CD14-positive monocyte (primary cell): ENCODE measurements around the gene NCOA6. TPM values are rescaled to one million over a fixed set of nuclear protein-coding genes. Genes with fewer than 3 reads are reported as not detected.

Source experiments
- DNase-seq, 3 donors: peaks; one replicate each; pipeline ENCODE4 v3.0.0-alpha.2; 2011 to 2022
- H2AFZ ChIP-seq: 2 replicates; pipeline ENCODE4 v1.6.0; 2012; ENCODE audit warnings: mild to moderate bottlenecking, low read depth, low read length, inconsistent platforms; ENCODE audit not compliant: insufficient read depth, poor library complexity, severe bottlenecking
- H3K27ac ChIP-seq, 2 donors: 1 replicate in 1 of 2; 2 replicates in 1 of 2; pipeline ENCODE4 v1.5.1; 2012 to 2013; ENCODE audit warnings: low read length in 2 of 2, control low read depth in 1 of 2, inconsistent platforms in 1 of 2, low read depth in 1 of 2, mild to moderate bottlenecking in 1 of 2
- H3K27me3 ChIP-seq, 2 donors: one replicate each; pipeline versions ENCODE4 v1.6.0 to v1.6.1; 2011 to 2013; ENCODE audit warnings: low read length in 2 of 2; ENCODE audit not compliant: control insufficient read depth in 2 of 2, insufficient read depth in 2 of 2
- H3K36me3 ChIP-seq, 2 donors: replicated peaks in 1 of 2; 1 replicate in 1 of 2; 2 replicates in 1 of 2; pipeline versions ENCODE4 v1.5.1 to v1.6.1; 2012 to 2013; ENCODE audit warnings: low read length in 2 of 2, control low read depth in 1 of 2, inconsistent platforms in 1 of 2, mild to moderate bottlenecking in 1 of 2; ENCODE audit not compliant: insufficient read depth in 2 of 2, control insufficient read depth in 1 of 2
- H3K4me1 ChIP-seq, 2 donors: 1 replicate in 1 of 2; 2 replicates in 1 of 2; pipeline versions ENCODE4 v1.5.1 to v1.6.1; 2012 to 2013; ENCODE audit warnings: low read length in 2 of 2, control low read depth in 1 of 2, inconsistent platforms in 1 of 2, mild to moderate bottlenecking in 1 of 2, moderate library complexity in 1 of 2; ENCODE audit not compliant: insufficient read depth in 2 of 2, control insufficient read depth in 1 of 2
- H3K4me2 ChIP-seq: replicated peaks from 2 replicates; pipeline ENCODE3; 2012; ENCODE audit warnings: low read length, moderate library complexity, mild to moderate bottlenecking; ENCODE audit not compliant: poor library complexity, severe bottlenecking; ENCODE audit errors: extremely low read depth
- H3K4me3 ChIP-seq, 3 experiments: fragments of 200-600 bp in 1 of 3; sonication (generic) in 1 of 3; replicated peaks in 1 of 3; 1 replicate in 2 of 3; 2 replicates in 1 of 3; pipeline ENCODE4 v1.5.1; 2011 to 2013; ENCODE audit warnings: low read length in 3 of 3, mild to moderate bottlenecking in 3 of 3, control low read depth in 2 of 3, low read depth in 2 of 3, inconsistent platforms in 1 of 3, moderate library complexity in 1 of 3
- H3K79me2 ChIP-seq: 2 replicates; pipeline ENCODE4 v1.6.0; 2012; ENCODE audit warnings: mild to moderate bottlenecking, control low read depth, inconsistent platforms, low read length, moderate library complexity; ENCODE audit not compliant: insufficient read depth
- H3K9ac ChIP-seq: 2 replicates; pipeline ENCODE4 v1.6.0; 2017; ENCODE audit warnings: low read length, mild to moderate bottlenecking; ENCODE audit not compliant: insufficient read depth, poor library complexity, severe bottlenecking
- H3K9me3 ChIP-seq, 2 donors: replicated peaks in 1 of 2; 1 replicate in 1 of 2; 2 replicates in 1 of 2; pipeline versions ENCODE4 v1.5.1 to v1.6.1; 2012 to 2013; ENCODE audit warnings: low read length in 2 of 2, control low read depth in 1 of 2; ENCODE audit not compliant: control insufficient read depth in 1 of 2, insufficient read depth in 1 of 2
- H4K20me1 ChIP-seq: 2 replicates; pipeline ENCODE4 v1.6.0; 2012; ENCODE audit warnings: mild to moderate bottlenecking, low read length, control low read depth, moderate library complexity; ENCODE audit not compliant: insufficient read depth
- H3K27ac Mint-ChIP-seq, 7 donors: one replicate each; pipeline ENCODE4 v1.8.0; 2020; ENCODE audit warnings: mild to moderate bottlenecking in 7 of 7, mixed read lengths in 7 of 7, moderate library complexity in 6 of 7, inconsistent platforms in 2 of 7
- H3K27me3 Mint-ChIP-seq, 3 donors: one replicate each; pipeline ENCODE4 v1.8.0; 2021 to 2022; ENCODE audit warnings: low read depth in 3 of 3, mild to moderate bottlenecking in 3 of 3, mixed read lengths in 3 of 3, moderate library complexity in 3 of 3, inconsistent platforms in 1 of 3
- H3K36me3 Mint-ChIP-seq, 2 donors: one replicate each; pipeline ENCODE4 v1.8.0; 2020; ENCODE audit warnings: mixed read lengths in 2 of 2, inconsistent platforms in 1 of 2, mild to moderate bottlenecking in 1 of 2
- H3K4me1 Mint-ChIP-seq: one replicate; pipeline ENCODE4 v1.8.0; 2020; ENCODE audit warnings: mild to moderate bottlenecking, mixed read lengths
- H3K4me3 Mint-ChIP-seq, 2 donors: one replicate each; pipeline ENCODE4 v1.8.0; 2020; ENCODE audit warnings: mild to moderate bottlenecking in 2 of 2, mixed read lengths in 2 of 2, moderate library complexity in 1 of 2
- H3K9me3 Mint-ChIP-seq, 7 donors: one replicate each; pipeline ENCODE4 v1.8.0; 2020 to 2022; ENCODE audit warnings: mixed read lengths in 7 of 7, mild to moderate bottlenecking in 6 of 7, moderate library complexity in 6 of 7, inconsistent platforms in 2 of 7
- WGBS: methylation state at CpG from one replicate; pipeline ENCODE4 v1.1.5; 2013; ENCODE audit warnings: missing lambda C conversion rate; ENCODE audit not compliant: insufficient coverage; 5-methylcytosine and 5-hydroxymethylcytosine counted together
- intact Hi-C, 2 donors: fragments of 100-400 bp; cut with micrococcal nuclease; formaldehyde crosslinking; loops; one replicate each; pipeline versions ENCODE4 v1.15.0 to v1.15.1; 2023
- polyA plus RNA-seq, 3 donors: library from polyadenylated mRNA; depleted of rRNA in 1 of 3; unstranded in 2 of 3; stranded (reverse) in 1 of 3; fragments of 300-500 nt in 2 of 3; fragments of >200 nt in 1 of 3; fragmentation: Illumina TruSeq in 2 of 3; gene quantifications; 1 replicate in 2 of 3; 2 replicates in 1 of 3; pipeline ENCODE4 v1.2.3, GENCODE V29; 2012 to 2021
- TF ChIP-seq, protein P1 (sequence below): fragments of 200-600 bp; IDR thresholded peaks from one replicate; pipeline ENCODE4 v1.8.0; 2022; ENCODE audit warnings: antibody characterized with exemption, mild to moderate bottlenecking

Gene NCOA6
- polyA plus RNA-seq, 3 donors, result 2.8 to 19.0 (median 3.9) TPM

DNA sequence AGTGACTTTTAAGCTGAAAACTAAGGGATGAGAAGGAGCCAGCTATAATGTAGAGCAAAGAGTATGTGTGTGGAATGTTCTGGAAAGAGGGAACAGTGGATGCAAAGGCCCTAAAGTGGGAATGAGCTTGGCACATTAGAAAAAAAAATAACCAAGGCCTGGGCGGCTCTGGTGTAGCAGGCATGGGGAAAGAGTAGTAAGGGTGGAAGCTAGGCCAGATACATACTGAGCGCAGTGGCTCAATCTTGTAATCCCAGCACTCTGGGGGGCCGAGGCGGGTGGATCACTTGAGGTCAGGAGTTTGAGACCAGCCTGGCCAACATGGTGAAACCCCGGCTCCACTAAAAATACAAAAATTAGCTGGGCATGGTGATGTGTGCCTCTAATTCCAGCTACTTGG lies 38.8 kb upstream of the NCOA6 start:
- peak overlapping the region in 1 of 7 donors; percentile 6 for H3K27ac Mint-ChIP-seq
- peaks cover 3 to 7% of the 10 kb centered on the region in 2 donors for H3K36me3 Mint-ChIP-seq
- 100% methylated on average over 4 of the region's 5 CpGs for WGBS
- Histone ChIP-seq H3K9me3 (no peaks in the 10 kb centered on the region), H3K36me3 (no peaks in the 10 kb centered on the region), H3K4me2 (no peak overlapping the region), H2AFZ (no peak overlapping the region), H3K4me1 (peaks cover 3 to 4% of the 10 kb centered on the region in 2 donors), H3K4me3 (no peak overlapping the region), H3K27ac (no peak overlapping the region), H4K20me1 (no peaks in the 10 kb centered on the region), H3K27me3 (no peaks in the 10 kb centered on the region), H3K79me2 (no peaks in the 10 kb centered on the region), H3K9ac (no peak overlapping the region)
- DNase-seq, result no peak
- H3K4me3 Mint-ChIP-seq, result no peak overlapping the region
- TF ChIP-seq, protein P1, sequence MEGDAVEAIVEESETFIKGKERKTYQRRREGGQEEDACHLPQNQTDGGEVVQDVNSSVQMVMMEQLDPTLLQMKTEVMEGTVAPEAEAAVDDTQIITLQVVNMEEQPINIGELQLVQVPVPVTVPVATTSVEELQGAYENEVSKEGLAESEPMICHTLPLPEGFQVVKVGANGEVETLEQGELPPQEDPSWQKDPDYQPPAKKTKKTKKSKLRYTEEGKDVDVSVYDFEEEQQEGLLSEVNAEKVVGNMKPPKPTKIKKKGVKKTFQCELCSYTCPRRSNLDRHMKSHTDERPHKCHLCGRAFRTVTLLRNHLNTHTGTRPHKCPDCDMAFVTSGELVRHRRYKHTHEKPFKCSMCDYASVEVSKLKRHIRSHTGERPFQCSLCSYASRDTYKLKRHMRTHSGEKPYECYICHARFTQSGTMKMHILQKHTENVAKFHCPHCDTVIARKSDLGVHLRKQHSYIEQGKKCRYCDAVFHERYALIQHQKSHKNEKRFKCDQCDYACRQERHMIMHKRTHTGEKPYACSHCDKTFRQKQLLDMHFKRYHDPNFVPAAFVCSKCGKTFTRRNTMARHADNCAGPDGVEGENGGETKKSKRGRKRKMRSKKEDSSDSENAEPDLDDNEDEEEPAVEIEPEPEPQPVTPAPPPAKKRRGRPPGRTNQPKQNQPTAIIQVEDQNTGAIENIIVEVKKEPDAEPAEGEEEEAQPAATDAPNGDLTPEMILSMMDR, result no peak
- H3K27me3 Mint-ChIP-seq, result peaks cover 0 to 1% (median 0%) of the 10 kb centered on the region in 3 donors
- H3K4me1 Mint-ChIP-seq, result peaks cover 5% of the 10 kb centered on the region
- H3K9me3 Mint-ChIP-seq, result peaks cover 0 to 1% (median 0%) of the 10 kb centered on the region in 7 donors
- intact Hi-C loops, result no loop called here

DNA sequence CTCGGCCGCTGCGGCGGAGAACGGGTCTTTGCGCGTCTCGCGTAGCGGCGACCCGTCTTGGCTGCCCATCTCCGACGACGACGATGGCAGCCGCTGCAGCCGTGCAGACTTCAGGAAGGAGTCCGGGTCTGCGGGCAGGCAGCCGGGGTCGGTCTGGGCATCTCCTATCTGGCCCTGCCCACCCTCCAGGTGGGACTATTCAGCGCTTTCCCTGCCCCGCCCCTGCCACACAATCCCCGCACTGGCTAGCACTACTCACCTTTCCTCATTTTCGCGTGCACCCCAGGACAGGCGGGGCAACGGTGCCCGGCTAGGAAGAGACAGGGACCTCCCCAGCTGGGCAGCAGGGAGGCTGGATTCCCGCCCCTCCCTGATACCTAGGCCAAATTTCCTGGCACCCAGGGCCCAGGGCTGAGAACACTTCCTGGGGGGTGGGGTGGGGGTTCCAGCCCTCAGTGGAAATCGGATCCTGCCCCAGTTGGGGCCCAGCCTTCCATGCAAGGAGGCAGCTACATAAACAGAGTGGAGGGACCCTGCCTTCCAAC lies 38.0 kb upstream of the NCOA6 start:
- Histone ChIP-seq H3K27ac (no peak overlapping the region), H2AFZ (no peak overlapping the region), H4K20me1 (no peaks in the 10 kb centered on the region), H3K36me3 (no peaks in the 10 kb centered on the region), H3K9me3 (no peaks in the 10 kb centered on the region), H3K4me2 (no peak overlapping the region), H3K79me2 (no peaks in the 10 kb centered on the region), H3K4me1 (peaks cover 3 to 4% of the 10 kb centered on the region in 2 donors), H3K4me3 (no peak overlapping the region), H3K27me3 (no peaks in the 10 kb centered on the region), H3K9ac (no peak overlapping the region)
- Mint-ChIP-seq H3K4me1 (peaks cover 5% of the 10 kb centered on the region), H3K4me3 (no peak overlapping the region), H3K36me3 (peaks cover 3 to 10% of the 10 kb centered on the region in 2 donors), H3K27ac (no peak overlapping the region), H3K27me3 (peaks cover 0 to 1% (median 0%) of the 10 kb centered on the region in 3 donors), H3K9me3 (peaks cover 0 to 1% (median 0%) of the 10 kb centered on the region in 7 donors)
- 97% methylated on average over 27 of the region's 32 CpGs for WGBS
- DNase-seq, result no peak
- intact Hi-C loops, result no loop called here
- TF ChIP-seq, protein P1, result no peak
